IMR-90 (cell line): ENCODE measurements around the gene SAMD4B. TPM values are rescaled to one million over a fixed set of nuclear protein-coding genes. Genes with fewer than 3 reads are reported as not detected.

Source experiments
- ATAC-seq: fragments of 200-7000 bp; cut with Tn5 transposase; 2 replicates; pipeline ENCODE4 v1.9.1; 2020; ENCODE audit warnings: low read depth, mild to moderate bottlenecking, moderate library complexity
- BruUV-seq: library from RNA; stranded (reverse); fragments of 400-500 nt; replicated peaks from 2 replicates; lab custom pipeline; 2021; lab: Mats Ljungman, UMichigan
- CTCF ChIA-PET: fragments of 300-600 bp; formaldehyde crosslinking; extraction: SDS; loops from one replicate; lab custom pipeline; 2021; ENCODE audit warnings: antibody characterized with exemption; lab: Yijun Ruan, JAX
- POLR2A ChIA-PET: fragments of 300-600 bp; sonication (Branson Sonifier 250); formaldehyde crosslinking; loops from one replicate; lab custom pipeline; 2022; ENCODE audit warnings: antibody characterized with exemption; ENCODE audit not compliant: unreplicated experiment; lab: Charles Lee
- DNase-seq: peaks from one replicate; pipeline ENCODE4 v3.0.0; 2013
- H2AFZ ChIP-seq: replicated peaks from 2 replicates; pipeline ENCODE3; 2013; ENCODE audit warnings: low read length, mild to moderate bottlenecking; ENCODE audit not compliant: poor library complexity
- H2AK5ac ChIP-seq: 2 replicates; pipeline ENCODE4 v1.6.1; 2013; ENCODE audit warnings: low read depth, low read length, inconsistent platforms
- H2AK9ac ChIP-seq: replicated peaks from 2 replicates; pipeline ENCODE3; 2013; ENCODE audit warnings: mild to moderate bottlenecking, low read depth, low read length, moderate library complexity; ENCODE audit not compliant: poor library complexity
- H2BK120ac ChIP-seq: 2 replicates; pipeline ENCODE4 v1.6.1; 2013; ENCODE audit warnings: low read depth, low read length, inconsistent platforms
- H2BK15ac ChIP-seq: 3 replicates; pipeline ENCODE4 v1.6.1; 2013; ENCODE audit warnings: low read depth, low read length, inconsistent platforms
- H2BK20ac ChIP-seq: 2 replicates; pipeline ENCODE4 v1.6.1; 2013; ENCODE audit warnings: low read depth, mild to moderate bottlenecking, inconsistent platforms, low read length, moderate library complexity
- H2BK5ac ChIP-seq: 2 replicates; pipeline ENCODE4 v1.6.1; 2013; ENCODE audit warnings: mild to moderate bottlenecking, low read depth, low read length, inconsistent platforms; ENCODE audit not compliant: poor library complexity, severe bottlenecking
- H3K14ac ChIP-seq: replicated peaks from 2 replicates; pipeline ENCODE4 v1.6.1; 2013; ENCODE audit warnings: low read depth, low read length, inconsistent platforms
- H3K18ac ChIP-seq: 2 replicates; pipeline ENCODE4 v1.6.1; 2013; ENCODE audit warnings: low read depth, low read length, control low read depth
- H3K23ac ChIP-seq: 2 replicates; pipeline ENCODE4 v1.6.1; 2013; ENCODE audit warnings: low read depth, low read length, inconsistent platforms
- H3K27ac ChIP-seq: 2 replicates; pipeline ENCODE4 v1.5.1; 2013; ENCODE audit warnings: mild to moderate bottlenecking, control low read depth, low read length; ENCODE audit not compliant: insufficient read depth
- H3K27me3 ChIP-seq: 2 replicates; pipeline ENCODE4 v1.6.1; 2013; ENCODE audit warnings: low read length; ENCODE audit not compliant: control insufficient read depth, insufficient read depth
- H3K36me3 ChIP-seq: 2 replicates; pipeline ENCODE4 v1.6.1; 2013; ENCODE audit warnings: low read length, mixed read lengths; ENCODE audit not compliant: control insufficient read depth, insufficient read depth
- H3K4ac ChIP-seq: 2 replicates; pipeline ENCODE4 v1.6.1; 2013; ENCODE audit warnings: low read depth, low read length, inconsistent platforms
- H3K4me1 ChIP-seq: 2 replicates; pipeline ENCODE4 v1.6.1; 2013; ENCODE audit warnings: low read length, mixed read lengths; ENCODE audit not compliant: control insufficient read depth, insufficient read depth
- H3K4me2 ChIP-seq: 2 replicates; pipeline ENCODE4 v1.6.1; 2013; ENCODE audit warnings: low read depth, mild to moderate bottlenecking, control low read depth, low read length, moderate library complexity
- H3K4me3 ChIP-seq: 2 replicates; pipeline ENCODE4 v1.5.1; 2013; ENCODE audit warnings: low read depth, mild to moderate bottlenecking, control low read depth, low read length, moderate library complexity; ENCODE audit not compliant: insufficient read depth
- H3K56ac ChIP-seq: 2 replicates; pipeline ENCODE4 v1.6.1; 2013; ENCODE audit warnings: low read length, inconsistent platforms; ENCODE audit not compliant: insufficient read depth; ENCODE audit errors: extremely low read depth
- H3K79me1 ChIP-seq, 2 experiments: 2 replicates each; pipeline ENCODE4 v1.6.1; 2013; ENCODE audit warnings: low read length in 2 of 2, inconsistent platforms in 1 of 2, low read depth in 1 of 2
- H3K9ac ChIP-seq: 2 replicates; pipeline ENCODE4 v1.6.1; 2013; ENCODE audit warnings: low read depth, low read length, control low read depth
- H3K9me1 ChIP-seq: 2 replicates; pipeline ENCODE4 v1.6.1; 2013; ENCODE audit warnings: low read length, inconsistent platforms; ENCODE audit not compliant: insufficient read depth
- H3K9me3 ChIP-seq: 2 replicates; pipeline ENCODE4 v1.6.1; 2013; ENCODE audit warnings: low read length; ENCODE audit not compliant: control insufficient read depth, insufficient read depth
- H4K20me1 ChIP-seq: 2 replicates; pipeline ENCODE4 v1.6.1; 2013; ENCODE audit warnings: low read length, inconsistent platforms; ENCODE audit not compliant: insufficient read depth
- H4K5ac ChIP-seq: 2 replicates; pipeline ENCODE4 v1.6.1; 2013; ENCODE audit warnings: mild to moderate bottlenecking, low read depth, low read length, control low read depth
- H4K8ac ChIP-seq, 2 experiments: 2 replicates each; pipeline ENCODE4 v1.6.1; 2013; ENCODE audit warnings: low read depth in 2 of 2, low read length in 2 of 2, control low read depth in 1 of 2, inconsistent platforms in 1 of 2
- H4K91ac ChIP-seq: 2 replicates; pipeline ENCODE4 v1.6.1; 2013; ENCODE audit warnings: low read depth, low read length, inconsistent platforms; ENCODE audit not compliant: insufficient read depth
- BHLHE40 ChIP-seq: fragments of 150-350 bp; IDR thresholded peaks from 2 replicates; pipeline ENCODE4 v1.6.1; 2016; ENCODE audit warnings: mild to moderate bottlenecking, low read depth, low read length
- FOS ChIP-seq: fragments of 150-350 bp; IDR thresholded peaks from 2 replicates; pipeline ENCODE4 v1.6.1; 2016; ENCODE audit warnings: low read depth, low read length
- MAZ ChIP-seq: IDR thresholded peaks from 2 replicates; pipeline ENCODE4 v1.6.1; 2012; ENCODE audit warnings: low read depth, mild to moderate bottlenecking, low read length, improper control_type of control experiment, moderate library complexity, borderline replicate concordance
- MXI1 ChIP-seq: IDR thresholded peaks from 2 replicates; pipeline ENCODE4 v1.6.1; 2012; ENCODE audit warnings: low read depth, mild to moderate bottlenecking, low read length, moderate library complexity, borderline replicate concordance
- NFE2L2 ChIP-seq: fragments of 150-350 bp; IDR thresholded peaks from 2 replicates; pipeline ENCODE4 v1.6.1; 2016; ENCODE audit warnings: low read depth, mild to moderate bottlenecking, low read length
- POLR2A ChIP-seq: IDR thresholded peaks from 2 replicates; pipeline ENCODE4 v1.6.1; 2012; ENCODE audit warnings: mild to moderate bottlenecking, low read depth, low read length
- RAD21 ChIP-seq: IDR thresholded peaks from 2 replicates; pipeline ENCODE4 v1.6.1; 2012; ENCODE audit warnings: low read length, improper control_type of control experiment
- RFX5 ChIP-seq: IDR thresholded peaks from 2 replicates; pipeline ENCODE4 v1.8.0; 2012; ENCODE audit warnings: low read depth, mild to moderate bottlenecking, low read length, moderate library complexity
- SMC3 ChIP-seq: fragments of 150-350 bp; IDR thresholded peaks from 2 replicates; pipeline ENCODE4 v1.6.1; 2016; ENCODE audit warnings: low read depth, mild to moderate bottlenecking, antibody characterized with exemption, low read length, moderate library complexity
- WGBS, 2 experiments: methylation state at CpG; one replicate each; pipeline versions ENCODE4 v1.1.5 to v1.1.7; 2013; ENCODE audit warnings: missing lambda C conversion rate in 2 of 2; ENCODE audit not compliant: insufficient read length in 1 of 2; ENCODE audit errors: extremely low coverage in 2 of 2; 5-methylcytosine and 5-hydroxymethylcytosine counted together
- dilution Hi-C: fragments of 300-500 bp; cut with HindIII; formaldehyde crosslinking; loops from one replicate; pipeline ENCODE4 v1.14.3; 2018; ENCODE audit warnings: low sequenced_read_pairs; ENCODE audit not compliant: unreplicated experiment
- in situ Hi-C: fragments of 300-500 bp; cut with MboI; formaldehyde crosslinking; loops from 3 replicates; pipeline ENCODE4 v1.14.3; 2019; ENCODE audit warnings: low sequenced_read_pairs, inconsistent platforms, mixed read lengths
- intact Hi-C: fragments of 100-400 bp; cut with micrococcal nuclease; formaldehyde crosslinking; loops from 2 replicates; pipeline ENCODE4 v1.10.0; 2022
- polyA plus RNA-seq, 3 experiments: library from polyadenylated mRNA; depleted of rRNA; stranded (reverse); fragments of >200 nt; gene quantifications; 2 replicates each; pipeline ENCODE4 v1.2.3, GENCODE V29; 2012; ENCODE audit warnings: low replicate concordance in 1 of 3
- total RNA-seq: library from RNA; depleted of rRNA; stranded (reverse); fragments of >200 nt; gene quantifications from 2 replicates; pipeline ENCODE4 v1.2.3, GENCODE V29; 2012
- TF ChIP-seq, protein P1 (sequence below): conservative IDR thresholded peaks from 2 replicates; pipeline ENCODE4 v1.5.1; 2012; ENCODE audit warnings: mild to moderate bottlenecking, low read depth, low read length, improper control_type of control experiment
- TF ChIP-seq, protein P2 (sequence below): fragments of 150-350 bp; IDR thresholded peaks from 2 replicates; pipeline ENCODE4 v1.6.1; 2016; ENCODE audit warnings: low read depth, mild to moderate bottlenecking, low read length, moderate library complexity, borderline replicate concordance
- TF ChIP-seq, protein P3 (sequence below): fragments of 150-350 bp; IDR thresholded peaks from 2 replicates; pipeline ENCODE4 v1.6.1; 2017; ENCODE audit warnings: mild to moderate bottlenecking, antibody characterized with exemption, low read length, low read depth

The SAMD4B gene
- total and polyA plus RNA-seq, 2 of the 4 experiments (the other 2 are of a cell fraction) = 18.3 to 97.2 TPM

DNA sequence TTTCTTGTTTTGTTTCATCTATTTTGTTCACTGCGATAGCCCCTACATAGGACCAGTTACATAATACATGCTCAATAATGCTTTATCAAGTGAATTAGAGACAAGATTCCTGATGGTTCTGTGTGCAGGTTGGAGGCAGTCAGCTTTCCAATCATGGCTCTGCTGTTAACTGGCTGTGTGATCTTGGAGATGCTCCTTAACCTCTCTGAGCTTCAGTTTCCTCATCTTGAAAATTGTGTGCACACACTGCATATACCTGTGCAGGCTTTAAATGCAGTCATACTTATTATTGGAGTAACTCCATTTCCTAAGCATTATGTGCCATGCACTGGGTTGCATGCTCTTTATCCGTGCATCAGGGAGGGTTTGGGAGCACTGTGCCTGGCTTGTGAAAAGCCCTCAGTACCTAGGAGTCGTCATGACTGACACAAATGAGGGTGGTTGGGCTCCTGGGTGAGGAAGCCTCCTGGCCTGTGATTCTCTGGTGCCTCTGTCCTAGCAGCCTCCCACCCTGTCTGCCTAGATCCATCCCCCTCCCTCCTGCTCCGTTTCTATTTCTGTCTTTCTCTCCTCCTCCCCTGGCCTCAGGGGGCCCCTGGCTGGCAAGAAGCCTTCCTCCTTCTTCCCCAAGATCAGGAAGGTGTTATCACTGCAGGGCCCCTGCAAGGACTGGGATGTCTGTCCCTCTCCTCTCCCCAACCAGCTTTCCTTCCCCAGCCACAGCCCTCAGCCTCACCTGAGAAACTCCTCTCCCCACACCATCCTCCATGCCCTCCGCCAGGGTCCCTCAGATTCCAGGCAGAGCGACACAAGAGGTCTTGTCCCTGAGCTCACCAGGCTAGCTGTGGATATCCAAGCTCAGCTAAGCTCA is 37.3 kb upstream of the SAMD4B start:
- Histone ChIP-seq H3K9me3 (peaks cover 8% of the 10 kb centered on the region), H3K9me1 (no peaks in the 10 kb centered on the region; the same call in 1 of the 2 replicates), H2BK120ac (no peak overlapping the region), H3K23ac (no peak overlapping the region), H3K4me3 (no peak overlapping the region), H4K8ac (no peak overlapping the region), H3K56ac (no peak overlapping the region), H2BK5ac (no peak overlapping the region), H3K27me3 (peaks cover 76% of the 10 kb centered on the region), H2AK9ac (no peak overlapping the region), H3K4me2 (no peak overlapping the region), H3K18ac (no peak overlapping the region), H3K4me1 (no peaks in the 10 kb centered on the region; the same call in 1 of the 2 replicates), H3K4ac (no peak overlapping the region), H2BK20ac (no peak overlapping the region), H2AK5ac (no peak overlapping the region), H3K36me3 (no peaks in the 10 kb centered on the region), H3K9ac (no peak overlapping the region), H4K20me1 (no peaks in the 10 kb centered on the region; the same call in 1 of the 2 replicates), H3K27ac (no peak overlapping the region), H4K91ac (no peak overlapping the region), H2BK15ac (no peak overlapping the region), H4K5ac (no peak overlapping the region), H3K79me1 (no peaks in the 10 kb centered on the region), H3K14ac (no peak overlapping the region), H2AFZ (no peak overlapping the region)
- intact Hi-C loops = no loop called here
- ChIA-PET CTCF (no interaction called here), POLR2A (no interaction called here)
- no peak for DNase-seq
- dilution Hi-C loops = no loop called here
- no CpG with 5 or more reads among the region's 6 CpGs for WGBS, 2 experiments
- no TSS peak for BruUV-seq
- in situ Hi-C loops = no loop called here
- ATAC-seq = no peak
- TF ChIP-seq RAD21 = no peak
- no peak for TF ChIP-seq RFX5
- TF ChIP-seq, protein P1, sequence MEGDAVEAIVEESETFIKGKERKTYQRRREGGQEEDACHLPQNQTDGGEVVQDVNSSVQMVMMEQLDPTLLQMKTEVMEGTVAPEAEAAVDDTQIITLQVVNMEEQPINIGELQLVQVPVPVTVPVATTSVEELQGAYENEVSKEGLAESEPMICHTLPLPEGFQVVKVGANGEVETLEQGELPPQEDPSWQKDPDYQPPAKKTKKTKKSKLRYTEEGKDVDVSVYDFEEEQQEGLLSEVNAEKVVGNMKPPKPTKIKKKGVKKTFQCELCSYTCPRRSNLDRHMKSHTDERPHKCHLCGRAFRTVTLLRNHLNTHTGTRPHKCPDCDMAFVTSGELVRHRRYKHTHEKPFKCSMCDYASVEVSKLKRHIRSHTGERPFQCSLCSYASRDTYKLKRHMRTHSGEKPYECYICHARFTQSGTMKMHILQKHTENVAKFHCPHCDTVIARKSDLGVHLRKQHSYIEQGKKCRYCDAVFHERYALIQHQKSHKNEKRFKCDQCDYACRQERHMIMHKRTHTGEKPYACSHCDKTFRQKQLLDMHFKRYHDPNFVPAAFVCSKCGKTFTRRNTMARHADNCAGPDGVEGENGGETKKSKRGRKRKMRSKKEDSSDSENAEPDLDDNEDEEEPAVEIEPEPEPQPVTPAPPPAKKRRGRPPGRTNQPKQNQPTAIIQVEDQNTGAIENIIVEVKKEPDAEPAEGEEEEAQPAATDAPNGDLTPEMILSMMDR = no peak
- TF ChIP-seq, protein P2, sequence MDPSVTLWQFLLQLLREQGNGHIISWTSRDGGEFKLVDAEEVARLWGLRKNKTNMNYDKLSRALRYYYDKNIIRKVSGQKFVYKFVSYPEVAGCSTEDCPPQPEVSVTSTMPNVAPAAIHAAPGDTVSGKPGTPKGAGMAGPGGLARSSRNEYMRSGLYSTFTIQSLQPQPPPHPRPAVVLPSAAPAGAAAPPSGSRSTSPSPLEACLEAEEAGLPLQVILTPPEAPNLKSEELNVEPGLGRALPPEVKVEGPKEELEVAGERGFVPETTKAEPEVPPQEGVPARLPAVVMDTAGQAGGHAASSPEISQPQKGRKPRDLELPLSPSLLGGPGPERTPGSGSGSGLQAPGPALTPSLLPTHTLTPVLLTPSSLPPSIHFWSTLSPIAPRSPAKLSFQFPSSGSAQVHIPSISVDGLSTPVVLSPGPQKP = no peak
- no peak for TF ChIP-seq NFE2L2
- TF ChIP-seq POLR2A = no peak
- no peak for TF ChIP-seq MAZ
- TF ChIP-seq MXI1 = no peak
- TF ChIP-seq SMC3 = no peak
- no peak for TF ChIP-seq FOS
- TF ChIP-seq BHLHE40 = no peak
- TF ChIP-seq, protein P3, sequence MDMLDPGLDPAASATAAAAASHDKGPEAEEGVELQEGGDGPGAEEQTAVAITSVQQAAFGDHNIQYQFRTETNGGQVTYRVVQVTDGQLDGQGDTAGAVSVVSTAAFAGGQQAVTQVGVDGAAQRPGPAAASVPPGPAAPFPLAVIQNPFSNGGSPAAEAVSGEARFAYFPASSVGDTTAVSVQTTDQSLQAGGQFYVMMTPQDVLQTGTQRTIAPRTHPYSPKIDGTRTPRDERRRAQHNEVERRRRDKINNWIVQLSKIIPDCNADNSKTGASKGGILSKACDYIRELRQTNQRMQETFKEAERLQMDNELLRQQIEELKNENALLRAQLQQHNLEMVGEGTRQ = no peak
